ENCODE data around the gene GNAZ. TPM values are rescaled to one million over a fixed set of nuclear protein-coding genes. Genes with fewer than 3 reads are reported as not detected.
A peak's percentile ranks its signal among the peaks of the same experiment; 100 is the strongest.
"Not testable (repeated sequence)": the region's sequence is repeated elsewhere in the genome, so short reads cannot be mapped to it uniquely, and the experiment has no call there.

The GNAZ gene
- polyA plus RNA-seq (2013) = 0.89 and 1.0 TPM in 2 replicates

DNA sequence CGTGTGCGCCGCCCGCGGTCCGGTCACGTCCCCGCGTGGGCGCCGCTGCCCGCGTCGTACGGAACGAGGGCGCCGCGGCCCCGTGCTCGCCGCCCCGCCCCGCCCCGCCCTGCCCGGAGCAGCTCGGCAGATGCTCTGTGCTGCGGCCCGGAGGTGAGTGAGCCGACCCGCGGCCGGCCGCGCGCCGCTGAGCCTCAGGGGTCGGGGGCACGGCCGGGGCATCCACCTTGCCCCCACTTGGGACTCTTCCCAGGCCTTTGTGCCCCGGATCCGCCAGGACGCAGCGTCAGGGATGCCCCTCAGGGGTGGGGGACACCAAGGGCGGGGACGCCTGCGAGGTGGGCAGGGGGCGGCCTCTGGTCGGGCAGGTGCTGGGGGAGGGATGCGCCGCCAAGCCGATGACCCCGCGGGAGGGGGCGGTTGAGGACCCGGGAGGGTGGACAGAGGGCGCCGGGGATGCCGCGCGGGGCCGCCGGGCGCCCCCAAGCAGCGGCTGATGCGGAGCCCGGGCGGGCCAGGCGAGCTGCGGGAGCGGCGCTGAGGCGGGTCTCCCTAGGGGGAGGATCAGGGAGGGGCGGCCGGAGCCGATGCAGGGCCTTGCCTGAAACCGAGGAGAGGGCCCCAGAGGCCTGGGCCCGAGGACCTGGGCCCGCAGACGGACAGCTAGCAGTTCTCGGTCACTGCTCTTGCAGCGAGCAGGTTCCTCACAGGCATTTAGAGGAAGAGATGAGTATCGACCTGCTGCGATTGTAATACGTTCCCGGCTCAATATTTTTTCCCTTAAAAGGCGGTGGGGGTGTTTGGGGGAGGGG, at the start of gene GNAZ:
GNAZ (plus strand) TSS at position 102 of the 812 bp plus-strand sequence. CDS start 25,177 bp downstream, outside the sequence.
- Histone ChIP-seq H3K18ac (ENCODE audit: low read length) (no peak within 1 kb of the TSS), H4K8ac (ENCODE audit: low read depth, low read length) (no peak within 1 kb of the TSS), H2BK5ac (ENCODE audit: low read depth, low read length, poor library complexity) (no peak within 1 kb of the TSS), H3K23ac (ENCODE audit: low read length) (no peak within 1 kb of the TSS), H2AK5ac (ENCODE audit: low read length) (no peak within 1 kb of the TSS), H3K4ac (ENCODE audit: low read depth, low read length) (no peak within 1 kb of the TSS), H3K14ac (ENCODE audit: low read length) (no peak within 1 kb of the TSS), H3K36me3 (ENCODE audit: control insufficient read depth in 1 of 2, insufficient read depth in 2 of 2, low read length in 2 of 2) (no peaks in the 10 kb centered on the region), H4K12ac (ENCODE audit: low read depth, low read length) (no peak within 1 kb of the TSS), H3K4me1 (ENCODE audit: control insufficient read depth in 1 of 2, insufficient read depth in 2 of 2, low read length in 2 of 2) (peaks cover 9 to 17% of the 10 kb centered on the region in 2 experiments), H2BK120ac (ENCODE audit: insufficient read depth, low read length, poor library complexity) (no peak within 1 kb of the TSS), H3K79me1 (ENCODE audit: low read length) (no peaks in the 10 kb centered on the region), H3K79me2 (ENCODE audit: control insufficient read depth, insufficient read depth, low read length, poor library complexity) (no peaks in the 10 kb centered on the region), H3K9ac (ENCODE audit: low read length) (no peak within 1 kb of the TSS), H3K27me3 (ENCODE audit: insufficient read depth, low read length) (peaks cover 19% of the 10 kb centered on the region), H2AFZ (ENCODE audit: insufficient read depth, low read length, poor library complexity) (peak within 1 kb of the TSS; percentile 61), H4K91ac (ENCODE audit: low read depth, low read length) (no peak within 1 kb of the TSS), H2BK12ac (ENCODE audit: low read length) (no peak within 1 kb of the TSS), H3K9me3 (ENCODE audit: insufficient read depth, low read depth, low read length) (peaks cover 2% of the 10 kb centered on the region), H3K27ac (ENCODE audit: low read depth, low read length) (no peak within 1 kb of the TSS), H3K4me3 (ENCODE audit: low read depth, low read length) (peak within 1 kb of the TSS; percentile 65), H3K4me2 (ENCODE audit: low read length) (peak within 1 kb of the TSS; percentile 91)
- WGBS (ENCODE audit: extremely low coverage, insufficient coverage, insufficient read length) = no CpG with 5 or more reads among the region's 87 CpGs
- peak; percentile 38 to 40 for DNase-seq

DNA sequence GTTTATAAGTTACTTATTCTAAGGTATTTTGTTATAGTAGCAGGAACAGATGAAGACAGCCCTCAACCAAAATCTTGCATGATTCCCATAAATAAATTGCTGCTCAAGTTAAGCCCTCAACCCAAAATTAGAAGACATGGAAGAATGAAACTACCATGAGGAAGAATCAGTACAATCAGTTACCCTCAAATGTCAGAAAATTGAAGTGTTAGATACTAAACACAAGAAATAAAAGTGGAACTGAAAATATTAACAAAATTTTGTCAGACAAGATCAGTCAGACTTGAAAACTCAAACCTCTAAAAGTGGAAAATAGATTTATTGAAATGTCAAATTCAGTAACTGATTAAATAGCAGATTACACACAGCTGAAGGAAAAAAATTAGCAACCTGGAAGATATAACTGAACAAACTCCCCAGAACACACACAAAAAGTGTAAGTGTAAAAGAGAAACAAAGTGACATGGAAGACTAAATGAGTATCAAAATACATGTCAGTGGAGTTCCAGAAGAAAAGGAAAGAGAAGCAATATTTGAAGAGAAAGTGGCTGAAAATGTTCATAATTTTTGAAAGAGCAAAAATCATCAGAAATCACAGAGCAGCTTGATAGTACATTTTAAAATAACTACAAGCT, 49.5 kb upstream of the GNAZ start:
- Histone ChIP-seq H3K79me2 (ENCODE audit: control insufficient read depth, insufficient read depth, low read length, poor library complexity) (no peaks in the 10 kb centered on the region), H2AFZ (ENCODE audit: insufficient read depth, low read length, poor library complexity) (no peak overlapping the region), H3K27ac (ENCODE audit: low read depth, low read length) (no peak overlapping the region), H3K4ac (ENCODE audit: low read depth, low read length) (no peak overlapping the region), H3K9ac (ENCODE audit: low read length) (no peak overlapping the region), H2AK5ac (ENCODE audit: low read length) (no peak overlapping the region), H4K8ac (ENCODE audit: low read depth, low read length) (no peak overlapping the region), H2BK12ac (ENCODE audit: low read length) (no peak overlapping the region), H3K9me3 (ENCODE audit: insufficient read depth, low read depth, low read length) (no peaks in the 10 kb centered on the region), H3K36me3 (ENCODE audit: control insufficient read depth in 1 of 2, insufficient read depth in 2 of 2, low read length in 2 of 2) (no peaks in the 10 kb centered on the region), H4K91ac (ENCODE audit: low read depth, low read length) (no peak overlapping the region), H3K18ac (ENCODE audit: low read length) (no peak overlapping the region), H2BK5ac (ENCODE audit: low read depth, low read length, poor library complexity) (no peak overlapping the region), H3K4me3 (ENCODE audit: low read depth, low read length) (no peak overlapping the region), H3K4me2 (ENCODE audit: low read length) (no peak overlapping the region), H2BK120ac (ENCODE audit: insufficient read depth, low read length, poor library complexity) (no peak overlapping the region), H3K4me1 (ENCODE audit: control insufficient read depth in 1 of 2, insufficient read depth in 2 of 2, low read length in 2 of 2) (no peaks in the 10 kb centered on the region), H3K14ac (ENCODE audit: low read length) (no peak overlapping the region), H3K79me1 (ENCODE audit: low read length) (no peaks in the 10 kb centered on the region), H3K23ac (ENCODE audit: low read length) (no peak overlapping the region), H3K27me3 (ENCODE audit: insufficient read depth, low read length) (no peaks in the 10 kb centered on the region), H4K12ac (ENCODE audit: low read depth, low read length) (no peak overlapping the region)
- no peak for DNase-seq

DNA sequence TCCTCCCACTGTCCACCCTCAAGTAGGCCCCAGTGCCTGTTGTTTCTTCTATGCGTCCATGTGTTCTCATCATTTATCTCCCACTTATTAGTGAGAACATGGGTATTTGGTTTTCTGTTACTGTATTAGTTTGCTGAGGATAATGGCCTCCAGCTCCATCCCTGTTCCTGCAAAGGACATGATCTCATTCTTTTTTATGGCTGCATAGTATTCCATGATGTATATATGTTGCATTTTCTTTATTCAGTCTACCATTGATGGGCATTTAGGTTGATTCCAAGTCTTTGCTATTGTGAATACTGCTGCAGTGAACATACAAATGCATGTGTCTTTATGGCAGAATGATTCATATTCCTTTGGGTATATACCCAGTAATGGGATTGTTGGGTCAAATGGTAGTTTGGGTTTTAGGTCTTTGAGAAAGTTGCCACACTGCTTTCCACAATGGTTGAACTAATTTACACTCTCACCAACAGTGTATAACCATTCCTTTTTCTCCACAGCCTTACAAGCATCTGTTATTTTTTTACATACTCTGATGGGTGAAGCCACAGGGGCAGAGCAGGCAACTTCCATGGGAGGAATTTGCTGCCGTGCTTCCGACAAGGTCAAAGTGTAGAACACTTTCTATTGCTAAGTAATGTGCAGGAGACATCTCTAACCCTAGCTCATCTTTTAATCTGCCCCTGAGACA, 48.5 kb upstream of the GNAZ start:
- not testable (repeated sequence) for H2BK12ac ChIP-seq (ENCODE audit: low read length); H3K4ac ChIP-seq (ENCODE audit: low read depth, low read length); DNase-seq; H3K4me1 ChIP-seq (ENCODE audit: control insufficient read depth in 1 of 2, insufficient read depth in 2 of 2, low read length in 2 of 2); H3K79me1 ChIP-seq (ENCODE audit: low read length); H3K4me2 ChIP-seq (ENCODE audit: low read length); H2BK120ac ChIP-seq (ENCODE audit: insufficient read depth, low read length, poor library complexity); H3K4me3 ChIP-seq (ENCODE audit: low read depth, low read length); H3K9me3 ChIP-seq (ENCODE audit: insufficient read depth, low read depth, low read length); H3K9ac ChIP-seq (ENCODE audit: low read length); H4K8ac ChIP-seq (ENCODE audit: low read depth, low read length); H3K36me3 ChIP-seq (ENCODE audit: control insufficient read depth in 1 of 2, insufficient read depth in 2 of 2, low read length in 2 of 2); H3K18ac ChIP-seq (ENCODE audit: low read length); H4K91ac ChIP-seq (ENCODE audit: low read depth, low read length); H3K14ac ChIP-seq (ENCODE audit: low read length); H3K79me2 ChIP-seq (ENCODE audit: control insufficient read depth, insufficient read depth, low read length, poor library complexity); H2BK5ac ChIP-seq (ENCODE audit: low read depth, low read length, poor library complexity); H3K23ac ChIP-seq (ENCODE audit: low read length); H4K12ac ChIP-seq (ENCODE audit: low read depth, low read length); H3K27me3 ChIP-seq (ENCODE audit: insufficient read depth, low read length); H2AK5ac ChIP-seq (ENCODE audit: low read length); H3K27ac ChIP-seq (ENCODE audit: low read depth, low read length); H2AFZ ChIP-seq (ENCODE audit: insufficient read depth, low read length, poor library complexity)
- WGBS (ENCODE audit: extremely low coverage, insufficient coverage, insufficient read length) = no CpG with 5 or more reads among the region's 3 CpGs

DNA sequence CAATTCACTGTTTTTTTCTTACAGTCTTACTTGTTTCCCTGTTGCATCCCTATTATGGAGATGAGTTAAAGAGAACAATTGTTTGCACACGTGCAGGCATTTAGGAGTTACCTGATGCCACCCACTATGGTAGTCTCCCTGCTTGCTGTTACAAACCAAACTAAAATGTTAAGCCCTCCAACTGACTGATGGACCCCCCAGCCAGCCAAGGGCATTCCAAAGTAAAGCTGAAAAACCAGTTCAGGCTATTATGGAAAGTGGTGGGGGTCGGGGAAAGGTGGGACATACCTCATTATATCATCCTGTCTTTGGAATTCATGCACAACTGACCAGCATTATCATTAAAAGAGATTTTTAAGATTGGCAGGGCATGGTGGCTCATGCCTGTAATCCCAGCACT, 47.0 kb upstream of the GNAZ start:
- no peak overlapping the region for H3K4me3 ChIP-seq (ENCODE audit: low read depth, low read length)
- H4K12ac ChIP-seq (ENCODE audit: low read depth, low read length) = no peak overlapping the region
- no peaks in the 10 kb centered on the region for H3K79me1 ChIP-seq (ENCODE audit: low read length)
- no peaks in the 10 kb centered on the region for H3K27me3 ChIP-seq (ENCODE audit: insufficient read depth, low read length)
- no peak overlapping the region for H2AFZ ChIP-seq (ENCODE audit: insufficient read depth, low read length, poor library complexity)
- no peaks in the 10 kb centered on the region for H3K79me2 ChIP-seq (ENCODE audit: control insufficient read depth, insufficient read depth, low read length, poor library complexity)
- no peak overlapping the region for H3K27ac ChIP-seq (ENCODE audit: low read depth, low read length)
- no CpG with 5 or more reads among the region's 2 CpGs for WGBS (ENCODE audit: extremely low coverage, insufficient coverage, insufficient read length)
- H3K4me1 ChIP-seq (ENCODE audit: control insufficient read depth in 1 of 2, insufficient read depth in 2 of 2, low read length in 2 of 2) = no peaks in the 10 kb centered on the region
- H3K18ac ChIP-seq (ENCODE audit: low read length) = no peak overlapping the region
- H3K4me2 ChIP-seq (ENCODE audit: low read length) = no peak overlapping the region
- H4K91ac ChIP-seq (ENCODE audit: low read depth, low read length) = no peak overlapping the region
- no peak overlapping the region for H3K4ac ChIP-seq (ENCODE audit: low read depth, low read length)
- H3K36me3 ChIP-seq (ENCODE audit: control insufficient read depth in 1 of 2, insufficient read depth in 2 of 2, low read length in 2 of 2) = no peaks in the 10 kb centered on the region
- H2BK5ac ChIP-seq (ENCODE audit: low read depth, low read length, poor library complexity) = no peak overlapping the region
- H2BK12ac ChIP-seq (ENCODE audit: low read length) = no peak overlapping the region
- H2BK120ac ChIP-seq (ENCODE audit: insufficient read depth, low read length, poor library complexity) = no peak overlapping the region
- no peaks in the 10 kb centered on the region for H3K9me3 ChIP-seq (ENCODE audit: insufficient read depth, low read depth, low read length)
- no peak overlapping the region for H3K23ac ChIP-seq (ENCODE audit: low read length)
- no peak overlapping the region for H3K14ac ChIP-seq (ENCODE audit: low read length)
- no peak for DNase-seq
- no peak overlapping the region for H3K9ac ChIP-seq (ENCODE audit: low read length)
- H2AK5ac ChIP-seq (ENCODE audit: low read length) = no peak overlapping the region
- no peak overlapping the region for H4K8ac ChIP-seq (ENCODE audit: low read depth, low read length)
